GM21619 (cell line): ENCODE data around the gene ATP2A1.
A peak's percentile ranks its signal among the peaks of the same experiment; 100 is the strongest.
"Not testable (repeated sequence)": the region's sequence is repeated elsewhere in the genome, so short reads cannot be mapped to it uniquely, and the experiment has no call there.

Experiments
- ATAC-seq: cut with Tn5 transposase; IDR thresholded peaks from one replicate; pipeline ENCODE4 v1.9.1; 2021; ENCODE audit not compliant: unreplicated experiment

Gene ATP2A1

DNA sequence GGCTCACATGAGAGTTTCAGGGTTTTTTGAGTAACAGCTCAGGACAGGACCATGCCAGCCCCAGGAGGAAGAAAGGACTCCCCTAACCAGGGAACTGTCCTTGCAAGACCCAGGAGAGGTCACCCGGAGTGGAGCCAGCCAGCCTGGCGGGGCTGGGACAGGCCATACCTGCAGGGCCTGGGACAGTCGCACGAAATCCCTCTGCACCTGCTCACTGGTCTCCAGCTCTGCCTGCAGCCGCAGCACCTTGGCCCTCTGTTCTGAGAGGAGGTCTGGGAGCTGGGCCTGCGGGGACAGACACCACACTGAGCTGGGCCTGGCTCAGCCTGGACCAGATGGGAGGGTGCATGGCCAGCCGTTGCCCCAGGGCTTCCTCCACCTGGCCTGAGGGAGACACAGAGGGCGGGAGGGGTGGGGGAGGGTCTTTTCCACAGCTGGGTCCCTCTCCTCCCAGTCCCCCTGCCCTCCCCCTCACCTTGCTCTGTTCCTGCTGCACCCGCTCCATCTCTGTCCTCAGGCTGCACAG, 27.0 kb downstream of the ATP2A1 start:
- no peak for ATAC-seq

GRCh38 chr16:28905800-28906372, 27.6 kb downstream of the ATP2A1 start:
- ATAC-seq = no peak

DNA sequence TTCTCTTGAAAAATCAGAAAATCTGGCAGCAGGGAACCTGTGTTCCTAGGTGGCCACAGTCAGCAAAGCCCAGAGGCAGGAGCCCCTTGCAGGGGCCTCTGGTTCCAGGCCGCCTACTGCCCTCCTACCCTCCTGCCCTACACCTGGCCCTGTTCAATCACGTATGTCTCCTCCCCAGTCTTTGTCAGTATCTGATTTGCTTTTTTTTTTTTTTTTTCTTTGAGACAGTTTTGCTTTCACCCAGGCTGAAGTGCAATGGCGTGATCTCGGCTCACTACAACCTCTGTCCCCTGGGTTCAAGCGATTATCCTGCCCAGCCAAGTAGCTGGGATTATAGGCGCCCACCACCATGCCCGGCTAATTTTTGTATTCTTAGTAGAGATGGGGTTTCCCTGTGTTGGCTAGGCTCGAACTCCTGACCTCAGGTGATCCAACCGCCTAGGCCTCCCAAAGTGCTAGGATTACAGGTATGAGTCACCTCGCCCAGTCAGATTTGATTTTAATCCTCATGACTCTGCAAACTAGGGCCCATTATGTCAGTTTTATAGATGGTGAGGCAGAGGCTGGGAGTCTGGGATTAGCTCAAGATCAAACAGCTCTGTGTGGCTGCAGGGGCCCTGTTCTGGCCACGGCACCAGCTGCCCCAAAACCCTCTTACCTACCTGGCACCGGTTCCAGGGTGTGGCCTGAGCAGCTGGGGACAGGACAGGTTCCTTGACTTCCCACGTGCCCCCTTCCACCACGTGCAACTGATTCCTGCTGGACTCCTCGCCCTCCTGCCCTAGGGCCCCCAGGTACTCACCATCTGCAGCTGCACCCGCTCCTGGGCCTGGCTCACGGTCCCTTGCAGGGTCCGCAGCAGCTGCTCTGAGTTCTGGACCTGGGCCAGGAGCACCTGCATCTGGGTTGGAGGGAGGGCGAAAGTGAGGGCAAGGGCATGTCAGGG, 32.1 kb downstream of the ATP2A1 start:
- ATAC-seq = no peak

GRCh38 chr16:28912558-28912957, 34.3 kb downstream of the ATP2A1 start:
- ATAC-seq = no peak

- no peak for ATAC-seq
Observed at GRCh38 chr16:28913946-28914724, 35.8 kb downstream of the ATP2A1 start.

GRCh38 chr16:28915181-28915580, 36.9 kb downstream of the ATP2A1 start:
- no peak for ATAC-seq

- no peak for ATAC-seq
Observed at GRCh38 chr16:28917095-28917494, 38.8 kb downstream of the ATP2A1 start.

DNA sequence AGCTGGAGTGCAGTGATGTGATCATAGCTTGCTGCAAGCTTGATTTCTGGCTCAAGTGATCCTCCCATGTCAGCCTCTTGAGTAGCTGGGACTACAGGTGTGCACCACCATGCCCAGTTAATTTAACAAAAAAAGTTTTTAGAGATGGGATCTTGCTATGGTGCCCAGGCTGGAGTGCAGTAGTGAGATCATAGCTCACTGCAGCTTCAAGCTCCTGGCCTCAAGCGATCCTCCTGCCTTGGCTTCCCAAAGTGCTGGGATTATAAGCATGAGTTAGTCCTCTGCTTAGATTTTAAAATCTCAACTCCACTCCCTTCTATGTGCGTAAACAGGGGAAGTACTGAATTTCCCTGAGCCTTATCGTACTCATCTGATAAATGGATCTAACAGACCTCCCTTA, 40.4 kb downstream of the ATP2A1 start:
- no peak for ATAC-seq

DNA sequence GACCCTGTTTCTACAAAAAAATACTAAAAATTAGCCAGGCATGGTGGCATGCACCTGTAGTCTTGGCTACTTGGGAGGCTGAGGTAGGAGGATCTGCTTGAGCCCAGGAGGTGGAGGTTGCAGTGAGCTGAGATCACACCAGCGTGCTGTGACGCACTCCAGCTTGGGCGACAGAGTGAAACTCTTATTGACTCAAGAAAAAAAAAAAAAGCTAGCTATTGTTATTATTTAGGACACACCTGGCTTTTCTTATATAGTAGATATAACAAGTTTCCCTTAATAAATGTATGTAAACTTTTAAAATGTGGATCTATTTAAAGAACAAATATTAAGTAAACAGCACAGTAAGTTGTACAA, 44.9 kb downstream of the ATP2A1 start:
- no peak for ATAC-seq

- ATAC-seq = peak; percentile 44
Observed at GRCh38 chr16:28923652-28924398, 45.5 kb downstream of the ATP2A1 start.

DNA sequence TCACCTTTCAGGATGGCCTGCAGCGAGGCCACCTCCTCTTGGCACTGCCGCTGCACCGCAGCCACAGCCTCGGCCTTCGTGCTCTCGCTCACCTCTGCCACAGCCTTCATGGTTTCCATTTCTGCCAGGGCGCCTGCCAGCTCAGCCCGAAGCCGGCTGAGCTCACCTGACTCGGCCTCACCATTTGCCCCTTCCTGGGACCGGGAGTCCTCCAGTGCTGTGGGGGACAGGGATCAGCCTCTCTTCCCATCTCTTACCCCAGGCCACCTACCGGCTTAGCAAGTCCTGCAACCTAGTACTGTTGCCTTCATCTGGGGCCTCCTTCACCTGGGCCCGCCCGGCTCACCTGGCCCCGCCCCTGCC, 46.1 kb downstream of the ATP2A1 start:
- ATAC-seq = peak; percentile 4

DNA sequence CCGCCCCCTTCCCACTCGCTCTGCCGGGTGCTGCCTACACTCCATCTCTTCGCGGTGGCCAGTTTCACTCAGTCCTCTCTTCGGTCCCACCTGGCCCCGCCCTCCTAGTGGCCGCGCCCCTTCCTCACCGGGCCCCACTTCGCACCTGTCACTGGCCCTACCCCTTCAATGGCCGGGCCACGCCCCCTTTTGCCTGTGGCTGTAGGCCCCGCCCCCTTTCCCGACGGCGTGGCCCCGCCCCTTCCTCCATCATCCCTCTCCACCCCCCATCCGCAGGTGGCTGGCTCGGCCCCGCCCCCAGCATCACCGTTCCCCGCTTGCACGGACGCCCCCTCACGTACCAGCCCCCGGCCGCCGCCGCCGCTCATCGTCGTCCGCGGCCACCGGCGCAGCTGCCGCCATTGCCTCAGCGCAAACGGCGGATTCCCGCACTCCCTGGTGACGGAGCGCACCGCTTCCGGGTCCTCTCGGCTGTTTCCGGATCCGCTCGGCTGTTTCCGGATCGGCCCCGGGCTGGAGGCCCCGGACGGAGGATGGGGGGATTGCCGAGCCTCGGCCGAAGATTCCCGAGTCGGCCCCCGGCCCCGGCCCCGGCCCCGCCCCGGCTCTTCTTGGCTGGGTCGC, 46.6 kb downstream of the ATP2A1 start, which contains the start of gene RABEP2:
Gene RABEP2 (minus strand): TSS at position 477 of the 624 bp plus-strand sequence. CDS start 75 bp downstream, at position 402.
- ATAC-seq = peak; percentile 57

DNA sequence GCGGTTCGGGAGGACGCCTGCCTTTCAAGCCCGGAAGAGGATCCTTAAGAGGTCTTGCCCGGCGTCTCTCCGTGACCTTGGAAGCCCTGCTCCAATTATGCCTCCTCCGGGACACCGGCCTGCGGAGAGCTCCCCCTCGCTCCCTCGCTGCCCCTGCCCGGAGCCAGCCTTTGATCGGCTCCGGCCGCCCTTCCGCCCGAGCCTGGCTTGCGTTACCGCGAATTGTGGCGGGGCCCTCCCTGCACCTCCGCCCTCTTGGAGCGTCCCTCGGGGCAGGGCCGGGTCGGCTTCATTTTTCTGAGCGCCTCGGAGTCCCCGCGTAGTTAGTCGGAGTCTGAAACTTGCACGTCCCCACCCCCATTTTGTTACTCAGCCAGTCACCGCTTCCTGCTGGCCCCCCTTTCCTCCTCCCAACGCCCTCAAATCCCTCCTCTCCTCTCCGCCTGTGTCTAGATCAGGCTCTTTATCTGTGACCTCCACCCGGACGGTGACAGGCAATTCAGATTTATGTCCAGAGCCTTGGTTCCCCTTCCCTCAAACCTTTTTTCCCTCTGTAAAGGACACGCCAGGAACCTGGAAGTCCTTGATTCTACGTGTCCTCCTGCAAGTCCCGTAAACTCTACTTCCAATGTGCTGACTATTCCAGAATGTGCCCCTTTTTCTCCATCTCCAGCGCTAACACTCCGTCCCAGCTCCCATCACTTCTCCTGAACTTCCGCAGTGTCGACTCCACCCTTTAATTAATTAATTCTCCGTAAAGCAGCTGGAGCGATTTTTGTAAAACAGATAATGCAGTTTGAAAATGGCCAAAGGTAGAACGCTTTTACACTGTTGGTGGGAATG, 47.3 kb downstream of the ATP2A1 start:
- peak; percentile 31 for ATAC-seq

GRCh38 chr16:28926284-28926683, 48.0 kb downstream of the ATP2A1 start:
- not testable (repeated sequence) for ATAC-seq

DNA sequence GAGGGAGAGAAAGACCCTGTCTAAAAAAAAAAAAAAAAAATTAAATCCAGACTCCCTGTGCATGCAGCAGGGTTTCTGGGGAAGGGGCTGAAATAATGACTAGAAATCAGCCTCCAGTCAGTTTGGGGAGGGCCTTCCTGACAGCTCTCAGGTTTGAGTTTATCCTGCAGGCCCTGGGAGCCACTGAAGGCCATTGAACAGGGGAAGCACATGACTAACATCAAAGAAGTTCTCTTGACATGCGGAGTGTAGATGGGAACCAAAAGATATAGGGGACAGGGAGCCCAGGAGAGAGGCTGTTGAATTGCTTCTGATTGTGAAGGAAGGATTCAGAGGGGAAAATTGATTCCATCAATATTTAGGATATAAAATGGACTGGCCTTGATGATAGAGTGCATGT, 49.5 kb downstream of the ATP2A1 start:
- no peak for ATAC-seq

GRCh38 chr16:28930203-28930602, 51.9 kb downstream of the ATP2A1 start:
- no peak for ATAC-seq

GRCh38 chr16:28930652-28931051, 52.4 kb downstream of the ATP2A1 start:
- ATAC-seq = peak; percentile 57

GRCh38 chr16:28931801-28932225, 53.5 kb downstream of the ATP2A1 start, which contains the start of gene CD19:
TSS of gene CD19 (plus strand) at chr16:28931971. CDS start at chr16:28932001, 30 bp downstream.
- no peak for ATAC-seq
